Body of pancreas (tissue), 4 donors: ENCODE measurements around the gene TENM4. TPM values are rescaled to one million over a fixed set of nuclear protein-coding genes. Genes with fewer than 3 reads are reported as not detected.

Experiments
- ATAC-seq: fragments of 150-250 bp; one replicate; pipeline ENCODE4 v1.9.1; 2016
- DNase-seq, 4 donors: peaks; one replicate each; pipeline ENCODE4 v3.0.0-alpha.2; 2019
- H3K27ac ChIP-seq, 4 donors: fragments of 200-600 bp; sonication (generic); 1 replicate in 3 of 4; 2 replicates in 1 of 4; pipeline versions ENCODE4 v1.5.1 to v1.6.1; 2016 to 2019; ENCODE audit warnings: mild to moderate bottlenecking in 1 of 4, mixed read lengths in 1 of 4, moderate library complexity in 1 of 4
- H3K27me3 ChIP-seq, 2 donors: fragments of 200-600 bp; sonication (generic); one replicate each; pipeline ENCODE4 v1.6.0; 2016; ENCODE audit warnings: mild to moderate bottlenecking in 1 of 2
- H3K36me3 ChIP-seq, 2 donors: fragments of 200-600 bp; sonication (generic); replicated peaks in 1 of 2; 2 replicates each; pipeline ENCODE4 v1.5.1; 2016; ENCODE audit warnings: low read depth in 2 of 2; ENCODE audit not compliant: insufficient read depth in 1 of 2
- H3K4me1 ChIP-seq: fragments of 200-600 bp; sonication (generic); one replicate; pipeline ENCODE4 v1.6.0; 2016
- H3K4me3 ChIP-seq, 2 donors: fragments of 200-600 bp; sonication (generic); 1 replicate in 1 of 2; 2 replicates in 1 of 2; pipeline ENCODE4 v1.5.1; 2016 to 2019
- H3K9me3 ChIP-seq, 3 donors: fragments of 200-600 bp; sonication (generic); 1 replicate in 2 of 3; 2 replicates in 1 of 3; pipeline ENCODE4 v1.5.1; 2016
- POLR2A ChIP-seq, 3 donors: fragments of 450-650 bp; IDR thresholded peaks; one replicate each; pipeline ENCODE4 v1.6.1; 2016; ENCODE audit warnings: antibody characterized with exemption in 3 of 3, mild to moderate bottlenecking in 2 of 3
- WGBS, 2 donors: methylation state at CpG; one replicate each; pipeline ENCODE4 v1.1.5; 2017; 5-methylcytosine and 5-hydroxymethylcytosine counted together
- intact Hi-C: fragments of 100-400 bp; cut with DNase I; formaldehyde crosslinking; loops from one replicate; pipeline ENCODE4 v1.15.1; 2023
- total RNA-seq, 2 donors: library from RNA; depleted of rRNA; stranded (reverse); fragments of >200 nt; gene quantifications; one replicate each; pipeline ENCODE4 v1.1.0, GENCODE V29; 2016
- TF ChIP-seq, protein P1 (sequence below), 7 experiments: fragments of 450-650 bp in 4 of 7; fragments of 200-600 bp in 3 of 7; sonication (generic) in 3 of 7; IDR thresholded peaks; one replicate each; pipeline ENCODE4 v1.5.1; 2016 to 2019; ENCODE audit warnings: antibody characterized with exemption in 7 of 7

The TENM4 gene
- total RNA-seq, 2 donors from 2014 or later = 0.78 to 6.6 TPM

DNA sequence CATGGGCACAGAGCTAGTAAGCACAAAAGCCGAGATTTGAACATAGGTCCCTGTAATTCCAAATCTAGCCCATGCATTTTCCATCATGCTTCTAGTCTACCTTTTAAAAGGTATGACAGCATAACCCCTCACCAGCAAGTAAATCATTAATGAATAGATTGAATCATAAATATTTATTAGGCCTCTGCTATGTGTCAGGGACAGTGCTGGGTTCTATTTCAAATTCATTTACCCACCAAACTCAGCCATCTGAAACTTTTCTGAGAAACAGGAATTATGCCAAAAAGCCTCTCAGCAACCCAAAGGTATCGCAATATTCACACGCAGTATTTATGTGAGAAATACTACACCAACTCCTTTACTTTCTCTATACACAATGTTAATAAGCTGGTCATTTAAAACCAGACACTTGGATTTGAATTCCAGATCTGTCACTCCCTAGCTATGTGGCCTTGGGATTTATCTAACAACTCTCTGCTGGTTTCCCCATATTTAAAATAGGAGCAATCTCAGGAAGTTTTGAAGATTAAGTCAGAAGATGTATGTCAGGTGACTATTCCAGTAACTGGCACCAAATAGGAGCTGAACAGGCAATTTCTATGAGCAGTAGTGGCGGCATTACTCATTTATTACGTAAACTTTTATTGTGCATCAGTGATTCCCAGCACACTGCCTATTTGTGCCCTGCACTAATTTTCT is 191.4 kb downstream of the TENM4 start:
- Histone ChIP-seq H3K9me3 (no peaks in the 10 kb centered on the region), H3K36me3 (no peaks in the 10 kb centered on the region), H3K27ac (no peak overlapping the region), H3K27me3 (no peaks in the 10 kb centered on the region), H3K4me1 (no peaks in the 10 kb centered on the region), H3K4me3 (no peak overlapping the region)
- TF ChIP-seq, protein P1, sequence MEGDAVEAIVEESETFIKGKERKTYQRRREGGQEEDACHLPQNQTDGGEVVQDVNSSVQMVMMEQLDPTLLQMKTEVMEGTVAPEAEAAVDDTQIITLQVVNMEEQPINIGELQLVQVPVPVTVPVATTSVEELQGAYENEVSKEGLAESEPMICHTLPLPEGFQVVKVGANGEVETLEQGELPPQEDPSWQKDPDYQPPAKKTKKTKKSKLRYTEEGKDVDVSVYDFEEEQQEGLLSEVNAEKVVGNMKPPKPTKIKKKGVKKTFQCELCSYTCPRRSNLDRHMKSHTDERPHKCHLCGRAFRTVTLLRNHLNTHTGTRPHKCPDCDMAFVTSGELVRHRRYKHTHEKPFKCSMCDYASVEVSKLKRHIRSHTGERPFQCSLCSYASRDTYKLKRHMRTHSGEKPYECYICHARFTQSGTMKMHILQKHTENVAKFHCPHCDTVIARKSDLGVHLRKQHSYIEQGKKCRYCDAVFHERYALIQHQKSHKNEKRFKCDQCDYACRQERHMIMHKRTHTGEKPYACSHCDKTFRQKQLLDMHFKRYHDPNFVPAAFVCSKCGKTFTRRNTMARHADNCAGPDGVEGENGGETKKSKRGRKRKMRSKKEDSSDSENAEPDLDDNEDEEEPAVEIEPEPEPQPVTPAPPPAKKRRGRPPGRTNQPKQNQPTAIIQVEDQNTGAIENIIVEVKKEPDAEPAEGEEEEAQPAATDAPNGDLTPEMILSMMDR (IDR thresholded peaks at IDR 0.05) = no peak
- intact Hi-C loops = no loop called here
- 72% methylated on average over 5 of the region's 5 CpGs for WGBS, 2 donors
- DNase-seq = no peak
- ATAC-seq = no peak

- H3K36me3 ChIP-seq = no peaks in the 10 kb centered on the region
- no peaks in the 10 kb centered on the region for H3K27me3 ChIP-seq
- no peak overlapping the region for H3K27ac ChIP-seq
- 47 to 55% methylated on average over 2 of the region's 2 CpGs for WGBS, 2 donors
- ATAC-seq (no peak), DNase-seq (no peak)
- TF ChIP-seq, protein P1 (IDR thresholded peaks at IDR 0.05) = no peak
- TF ChIP-seq POLR2A (IDR thresholded peaks at IDR 0.05) = no peak
- intact Hi-C loops = no loop called here
- no peak overlapping the region for H3K4me3 ChIP-seq
- no peaks in the 10 kb centered on the region for H3K4me1 ChIP-seq
- H3K9me3 ChIP-seq = no peaks in the 10 kb centered on the region
Observed at GRCh38 chr11:79244798-79245197, 196.0 kb downstream of the TENM4 start.

- Histone ChIP-seq H3K4me1 (no peaks in the 10 kb centered on the region), H3K4me3 (no peak overlapping the region), H3K36me3 (no peaks in the 10 kb centered on the region), H3K27me3 (no peaks in the 10 kb centered on the region), H3K27ac (no peak overlapping the region), H3K9me3 (no peaks in the 10 kb centered on the region)
- DNase-seq (no peak), ATAC-seq (peak; percentile 35)
- no peak for TF ChIP-seq POLR2A (IDR thresholded peaks at IDR 0.05)
- TF ChIP-seq, protein P1 (IDR thresholded peaks at IDR 0.05) = no peak
- 65 to 72% methylated on average over 6 of the region's 6 CpGs for WGBS, 2 donors
- intact Hi-C loops = no loop called here
Observed at GRCh38 chr11:79244241-79244772, 196.5 kb downstream of the TENM4 start.

DNA sequence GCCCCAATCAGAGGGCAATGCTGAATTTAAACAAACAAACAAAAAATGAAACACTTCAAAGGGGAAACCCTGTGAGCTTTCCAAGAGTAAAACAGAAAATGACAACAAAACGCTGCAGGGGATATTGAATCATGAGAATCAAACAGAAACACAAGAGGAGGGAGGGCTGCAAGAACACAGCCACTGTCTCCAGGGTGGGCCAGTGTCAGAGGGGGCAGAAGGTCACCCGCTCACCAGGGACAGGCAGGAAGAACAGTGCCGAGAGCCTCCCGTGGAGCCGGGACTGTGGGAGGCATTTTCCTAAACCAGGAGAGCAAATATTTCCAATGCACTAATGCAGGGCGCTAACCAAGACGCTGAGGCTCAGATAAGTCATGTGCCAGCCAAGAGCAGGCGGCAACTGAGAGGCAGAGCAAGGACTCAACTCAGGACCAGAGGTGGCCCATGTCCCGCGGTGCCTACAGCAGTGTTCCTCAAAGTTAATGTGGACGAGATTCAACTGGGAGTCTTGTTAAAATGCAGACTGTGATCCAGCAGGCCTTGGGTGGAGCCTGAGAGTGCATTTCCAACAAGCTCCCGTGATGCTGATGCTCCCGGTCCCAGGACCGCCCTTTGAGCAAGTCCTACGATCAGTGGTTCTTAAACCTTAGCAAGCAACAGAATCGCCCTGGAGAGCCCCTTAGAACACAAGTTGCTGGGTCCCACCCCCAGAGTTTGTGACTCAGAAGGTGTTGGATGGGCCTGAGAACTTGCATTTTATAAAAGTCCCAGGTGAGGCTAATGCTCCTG is 197.2 kb downstream of the TENM4 start:
- Histone ChIP-seq H3K9me3 (no peaks in the 10 kb centered on the region), H3K27ac (no peak overlapping the region), H3K4me1 (no peaks in the 10 kb centered on the region), H3K4me3 (no peak overlapping the region), H3K36me3 (no peaks in the 10 kb centered on the region), H3K27me3 (no peaks in the 10 kb centered on the region)
- intact Hi-C loops = no loop called here
- 62 to 76% methylated on average over 5 to 16 of the region's 16 CpGs for WGBS, 2 donors
- ATAC-seq (no peak), DNase-seq (no peak)
- TF ChIP-seq POLR2A (IDR thresholded peaks at IDR 0.05) = no peak

- Histone ChIP-seq H3K9me3 (no peaks in the 10 kb centered on the region), H3K36me3 (no peaks in the 10 kb centered on the region), H3K27me3 (no peaks in the 10 kb centered on the region), H3K4me3 (no peak overlapping the region), H3K27ac (no peak overlapping the region), H3K4me1 (no peaks in the 10 kb centered on the region)
- 86 to 87% methylated on average over 3 of the region's 3 CpGs for WGBS, 2 donors
- ATAC-seq = no peak
- no peak for DNase-seq
- no peak for TF ChIP-seq POLR2A (IDR thresholded peaks at IDR 0.05)
- TF ChIP-seq, protein P1 (IDR thresholded peaks at IDR 0.05) = no peak
- intact Hi-C loops = no loop called here
Observed at GRCh38 chr11:79242616-79243015, 198.2 kb downstream of the TENM4 start.
